NCI-H1048 (cell line): ENCODE measurements around the gene PRSS58.

ENCODE experiments used
- DNase-seq: peaks from one replicate; lab custom pipeline; 2025; lab: John Stamatoyannopoulos, UW

PRSS58 gene, protein sequence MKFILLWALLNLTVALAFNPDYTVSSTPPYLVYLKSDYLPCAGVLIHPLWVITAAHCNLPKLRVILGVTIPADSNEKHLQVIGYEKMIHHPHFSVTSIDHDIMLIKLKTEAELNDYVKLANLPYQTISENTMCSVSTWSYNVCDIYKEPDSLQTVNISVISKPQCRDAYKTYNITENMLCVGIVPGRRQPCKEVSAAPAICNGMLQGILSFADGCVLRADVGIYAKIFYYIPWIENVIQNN

DNA sequence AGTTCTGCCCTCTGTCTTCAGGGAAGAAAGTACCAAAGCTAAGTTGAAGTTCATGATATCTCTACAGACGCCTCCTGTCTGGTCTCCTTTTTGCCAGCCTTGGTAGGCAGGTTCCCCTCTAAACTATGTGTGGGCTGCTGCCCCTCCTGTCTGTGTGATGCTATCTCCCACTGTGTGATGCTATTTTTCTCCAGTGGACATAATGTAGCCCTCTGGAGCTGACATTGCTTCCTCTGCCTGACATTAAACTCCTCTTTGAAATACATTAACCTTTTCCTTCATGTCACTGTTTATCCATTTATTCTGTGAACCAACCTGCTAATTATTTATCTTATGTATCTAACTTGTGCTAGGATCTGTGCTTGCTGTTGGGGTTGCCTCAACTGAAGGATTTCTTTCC is at the start of gene PRSS58:
PRSS58 (minus strand) TSS at position 101 of the 400 bp plus-strand sequence. CDS start 351 bp downstream, outside the sequence.
- no peak for DNase-seq

GRCh38 chr7:142307246-142307900 is 49.5 kb upstream of the PRSS58 start:
- DNase-seq = no peak

GRCh38 chr7:142303650-142304049 is 45.8 kb upstream of the PRSS58 start:
- DNase-seq = no peak

- DNase-seq = no peak
These were observed 44.2 kb upstream of the PRSS58 start for GRCh38 chr7:142301923-142302550.

GRCh38 chr7:142301299-142301698 is 43.4 kb upstream of the PRSS58 start:
- no peak for DNase-seq

- DNase-seq = no peak
These were observed 42.8 kb upstream of the PRSS58 start for GRCh38 chr7:142300689-142301088.

GRCh38 chr7:142299237-142299781 is 41.5 kb upstream of the PRSS58 start:
- DNase-seq = no peak

DNA sequence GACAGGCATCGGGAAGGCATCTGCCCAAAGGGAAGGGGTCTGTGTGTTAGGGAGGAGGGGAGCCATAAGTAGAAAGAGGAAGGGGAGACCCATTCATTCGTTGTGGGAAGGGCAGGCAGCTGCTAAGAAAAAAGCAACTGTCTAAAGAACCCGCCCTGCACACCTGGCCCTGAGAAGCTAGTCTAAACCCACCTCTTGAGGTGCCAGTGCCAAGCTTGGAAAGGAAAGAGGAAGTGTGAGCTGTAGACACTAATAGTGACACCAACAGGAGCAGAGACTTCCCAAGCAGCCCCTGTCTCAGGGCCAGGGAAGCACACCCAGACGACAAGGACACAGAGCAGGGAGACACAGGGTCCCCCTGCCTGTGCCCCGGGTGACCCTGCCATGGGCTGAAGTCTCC is 40.8 kb upstream of the PRSS58 start:
- no peak for DNase-seq

GRCh38 chr7:142298009-142298408 is 40.2 kb upstream of the PRSS58 start:
- no peak for DNase-seq

DNA sequence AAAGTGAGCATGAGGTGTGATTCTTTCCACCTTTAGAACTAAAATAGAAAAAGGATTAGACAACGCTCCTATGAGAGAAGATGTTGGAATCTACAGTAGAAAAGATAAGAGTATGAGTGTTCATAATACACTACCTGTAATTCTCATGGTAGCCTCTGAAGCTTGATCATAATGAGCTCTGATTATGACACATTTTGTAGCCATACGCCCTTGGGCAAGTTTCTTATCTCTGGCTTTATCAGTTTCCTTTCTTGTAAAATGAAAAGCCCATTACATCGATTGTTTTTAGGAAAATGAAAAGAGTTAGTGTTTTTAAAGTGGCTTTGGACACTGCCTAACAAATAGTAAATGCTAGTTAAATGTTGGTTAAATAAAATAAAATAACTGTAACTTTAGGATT is 22.4 kb upstream of the PRSS58 start:
- DNase-seq = no peak

GRCh38 chr7:142279601-142280000 is 21.7 kb upstream of the PRSS58 start:
- no peak for DNase-seq

DNA sequence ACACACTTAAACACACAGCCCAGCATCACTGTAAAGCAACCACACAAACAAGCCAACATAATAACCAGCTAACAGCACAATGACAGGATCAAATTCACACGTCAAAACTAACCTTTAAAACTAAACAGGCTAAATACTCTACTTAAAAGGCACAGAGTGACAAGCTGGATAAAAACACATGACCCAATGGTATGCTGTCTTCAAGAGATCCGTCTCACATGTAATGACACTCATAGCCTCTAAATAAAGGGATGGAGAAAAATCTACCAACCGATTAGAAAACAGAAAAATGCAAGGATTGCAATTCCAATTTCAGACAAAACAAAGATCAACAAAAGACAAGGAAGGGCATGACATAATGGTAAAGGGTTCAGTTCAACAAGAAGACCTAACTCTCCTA is 17.2 kb upstream of the PRSS58 start:
- no peak for DNase-seq

- no peak for DNase-seq
These were observed 15.0 kb upstream of the PRSS58 start for GRCh38 chr7:142272841-142273240.

GRCh38 chr7:142263598-142264380 is 5.9 kb upstream of the PRSS58 start:
- DNase-seq = no peak

DNA sequence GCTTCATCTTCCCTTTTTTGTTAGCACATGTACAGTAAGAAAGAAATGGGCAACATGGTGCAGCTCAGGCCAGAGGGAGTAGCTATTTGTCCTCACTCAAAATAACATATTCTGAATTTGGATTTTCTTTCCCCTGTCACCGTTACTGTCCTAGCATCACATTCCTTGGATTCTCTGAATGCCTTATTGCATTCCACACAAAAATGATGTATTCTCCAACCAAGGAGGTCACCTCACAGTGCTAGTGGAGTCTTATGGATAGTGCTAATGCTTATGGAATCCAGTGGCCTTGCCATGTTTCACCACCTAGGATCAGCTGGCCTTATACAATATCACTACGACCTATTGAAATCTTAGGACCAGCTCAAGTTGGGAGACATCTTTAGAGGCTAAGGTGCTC is 7.2 kb downstream of the PRSS58 start:
- DNase-seq = no peak

- DNase-seq = no peak
These were observed 7.9 kb downstream of the PRSS58 start for GRCh38 chr7:142249918-142250317.

DNA sequence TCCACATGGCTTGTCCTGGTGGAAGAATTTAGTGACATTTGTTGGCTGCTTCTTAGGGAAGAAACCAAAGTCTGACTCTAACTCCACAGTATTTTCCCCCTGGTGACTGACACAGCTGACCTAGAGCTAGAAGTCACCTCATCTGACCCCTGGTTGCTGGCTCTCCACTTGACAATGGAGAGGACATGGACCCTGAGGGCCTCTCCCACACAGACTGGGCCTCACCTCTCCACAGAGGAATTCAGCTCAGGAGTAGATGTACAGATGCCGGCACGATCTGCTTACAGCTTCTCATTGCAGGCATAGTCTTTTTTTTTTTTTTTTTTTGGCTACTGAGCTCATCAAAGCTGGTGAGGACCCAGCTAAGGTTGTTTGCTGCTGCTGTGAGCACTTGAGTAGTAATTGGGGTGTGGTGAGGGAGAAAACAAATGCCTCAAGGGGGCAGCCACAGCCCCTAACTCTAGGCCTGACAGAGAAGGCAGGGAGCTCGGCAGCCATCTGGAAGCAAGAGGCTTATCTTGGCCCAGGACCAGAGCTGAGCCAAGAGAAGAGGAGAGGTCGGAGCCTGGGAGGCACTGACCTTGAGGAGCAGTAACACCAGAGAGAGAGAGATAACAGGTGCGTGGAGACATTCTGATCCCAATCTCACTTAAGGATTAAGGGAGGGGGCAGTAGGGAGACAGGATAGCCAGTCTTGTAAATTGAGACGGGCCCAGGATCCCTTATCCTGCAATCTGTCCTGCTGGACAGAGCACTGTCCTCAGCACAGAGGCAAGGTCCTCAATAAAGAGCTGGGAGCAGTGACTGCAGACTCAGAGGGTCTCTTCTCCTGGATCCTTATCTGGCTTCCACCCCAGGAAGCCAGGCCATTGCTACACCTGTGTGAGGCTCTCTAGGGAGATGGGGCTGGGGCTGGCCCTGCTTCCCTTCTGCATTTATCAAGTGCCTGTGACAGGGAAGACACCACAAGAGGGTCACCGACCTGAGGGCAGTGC is 9.4 kb downstream of the PRSS58 start:
- no peak for DNase-seq

DNA sequence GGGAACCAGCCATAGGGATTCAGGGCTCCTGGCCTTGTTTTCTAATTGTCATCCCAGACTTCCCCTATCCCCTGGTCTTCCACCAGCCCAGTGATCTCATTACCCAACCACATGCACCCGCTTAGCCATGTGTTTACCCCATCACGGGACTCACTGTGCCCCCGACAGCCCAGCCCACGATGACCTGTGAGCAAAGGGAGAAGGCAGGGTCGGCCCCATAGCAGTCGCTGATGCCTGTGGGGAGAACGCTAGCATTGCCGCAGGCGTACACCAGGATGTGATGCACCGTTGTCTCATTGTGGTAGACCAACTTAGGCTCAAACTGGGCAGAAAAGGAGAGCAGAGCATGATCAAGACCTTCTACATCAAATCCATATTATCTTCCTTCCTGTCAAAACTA is 14.0 kb downstream of the PRSS58 start:
- DNase-seq = no peak

DNA sequence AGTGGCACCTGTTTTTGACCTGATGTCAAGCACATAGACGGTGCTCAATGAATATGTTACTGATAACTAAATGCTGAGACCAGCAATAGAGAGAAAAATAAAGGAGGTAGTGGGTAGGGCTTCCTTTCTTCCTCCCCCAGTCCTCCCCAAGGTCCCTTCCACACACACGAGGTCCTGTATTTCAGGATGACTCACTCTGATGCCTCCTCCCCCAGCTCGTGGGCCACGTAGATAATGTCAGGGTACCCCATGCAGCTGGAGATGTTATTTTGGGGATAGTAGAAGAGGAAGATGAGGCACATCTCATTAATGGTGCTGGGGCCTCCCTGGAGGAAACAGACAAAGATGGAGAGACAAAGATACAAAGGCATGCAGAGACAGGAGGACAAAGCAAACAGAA is 17.3 kb downstream of the PRSS58 start:
- DNase-seq = no peak

GRCh38 chr7:142231716-142232115 is 26.1 kb downstream of the PRSS58 start:
- no peak for DNase-seq

- DNase-seq = no peak
These were observed 29.2 kb downstream of the PRSS58 start for GRCh38 chr7:142228537-142229104.
